Left cardiac atrium (tissue), 4 donors: ENCODE data around the gene KPTN. TPM values are rescaled to one million over a fixed set of nuclear protein-coding genes. Genes with fewer than 3 reads are reported as not detected.

Experiments
- ATAC-seq, 2 donors: fragments of 200-7000 bp; cut with Tn5 transposase; one replicate each; pipeline ENCODE4 v1.9.1; 2020; ENCODE audit warnings: mild to moderate bottlenecking in 2 of 2, moderate library complexity in 2 of 2
- DNase-seq: peaks from one replicate; pipeline ENCODE4 v3.0.0-alpha.2; 2020
- intact Hi-C, 2 donors: fragments of 100-400 bp; cut with DNase I; formaldehyde crosslinking; loops; one replicate each; pipeline versions ENCODE4 v1.14.1 to v1.15.1; 2022 to 2023
- long read RNA-seq: library from polyadenylated mRNA; unstranded; transcript quantifications from one replicate; pipeline ENCODE4 v2.0.0, GENCODE V29; 2021
- total RNA-seq, 2 donors: library from RNA; stranded (reverse); fragmentation: NEBNext Ultra II Directional; extraction: Animal tissue kit (Norgen Biotek cat#: 25700); gene quantifications; one replicate each; pipeline ENCODE4 v1.2.1, GENCODE V29; 2021
- donor health status: DM: no; HTN: yes; CAD: no.
- donor health status: DM: no; HTN: yes; CAD: no; lungs with severe emphysema.
- donor health status: DM: yes; HTN: yes; CAD: no.
- donor health status: Dilated cardiomyopathy.

The KPTN gene
- 10 to 100 TPM in 1 of 2 donors, 1 to 10 TPM in 1; 6.9 to 10.5 TPM for total RNA-seq
- long read RNA-seq, transcript KPTN-201 (12 exons, 1,691 nt) = major isoform, 5 of 6 reads
- long read RNA-seq, partial matches to known transcripts = 1 of 6 reads
- long read RNA-seq, other reads (novel, unspliced or antisense) = 0 of 6 reads

- peak; percentile 89 to 92 for ATAC-seq
- peak; percentile 92 for DNase-seq
- intact Hi-C loops = no loop called here
Observed at GRCh38 chr19:47483800-47484690, at the start of gene KPTN. KPTN (minus strand) TSS chr19:47484219; CDS start chr19:47484160, 59 bp downstream.

GRCh38 chr19:47531640-47532387 lies 47.8 kb upstream of the KPTN start:
- intact Hi-C loops = loop anchor here in 1 of 2 donors (10.0 kb wide), 1 partner anchor 53 kb away; no protein-coding TSS in a partner anchor
- DNase-seq (no peak), ATAC-seq (no peak)

- ATAC-seq (no peak), DNase-seq (no peak)
- intact Hi-C loops = no loop called here
Observed at GRCh38 chr19:47529018-47529742, 45.2 kb upstream of the KPTN start.

- ATAC-seq (no peak), DNase-seq (no peak)
- intact Hi-C loops = no loop called here
Observed at GRCh38 chr19:47526798-47527197, 42.8 kb upstream of the KPTN start.

- intact Hi-C loops = loop anchor here in 1 of 2 donors (5.0 kb wide), 1 partner anchor 174 kb away; no protein-coding TSS in a partner anchor
- ATAC-seq = no peak
- DNase-seq = no peak
Observed at GRCh38 chr19:47523473-47523872, 39.5 kb upstream of the KPTN start.

- intact Hi-C loops = loop anchor here in 1 of 2 donors (5.0 kb wide), 1 partner anchor 176 kb away; no protein-coding TSS in a partner anchor
- ATAC-seq = peak; percentile 12 to 25
- no peak for DNase-seq
Observed at GRCh38 chr19:47521473-47522180, 37.6 kb upstream of the KPTN start.

- ATAC-seq (no peak), DNase-seq (no peak)
- intact Hi-C loops = loop anchor here in 1 of 2 donors (5.0 kb wide), 1 partner anchor 176 kb away; no protein-coding TSS in a partner anchor
Observed at GRCh38 chr19:47520839-47521238, 36.8 kb upstream of the KPTN start.

- intact Hi-C loops = loop anchor here in 1 of 2 donors (5.0 kb wide), 1 partner anchor 177 kb away; no protein-coding TSS in a partner anchor
- ATAC-seq = no peak
- no peak for DNase-seq
Observed at GRCh38 chr19:47520343-47520806, 36.4 kb upstream of the KPTN start.

- intact Hi-C loops = loop anchor here in 1 of 2 donors (5.0 kb wide), 1 partner anchor 82 kb away; no protein-coding TSS in a partner anchor
- ATAC-seq (no peak), DNase-seq (no peak)
Observed at GRCh38 chr19:47518854-47519253, 34.8 kb upstream of the KPTN start.

GRCh38 chr19:47518139-47518538 lies 34.1 kb upstream of the KPTN start:
- ATAC-seq (no peak), DNase-seq (no peak)
- intact Hi-C loops = loop anchor here in 1 of 2 donors (5.0 kb wide), 1 partner anchor 81 kb away; no protein-coding TSS in a partner anchor

- intact Hi-C loops = loop anchor here (1.0 to 5.0 kb wide), 4 partner anchors 78 to 94 kb away; partner anchors contain the start of gene BICRA (in 1 of the 2)
- ATAC-seq (peak; percentile 97 to 98), DNase-seq (peak; percentile 100)
Observed at GRCh38 chr19:47514869-47515588, 31.0 kb upstream of the KPTN start, which contains the start of gene NAPA. NAPA (minus strand) TSS chr19:47515063; CDS start chr19:47514940, 123 bp downstream.

- DNase-seq = no peak
- ATAC-seq = peak in 1 of 2 donors; percentile 0
- intact Hi-C loops = loop anchor here in 1 of 2 donors (2.0 kb wide), 2 partner anchors 78 to 94 kb away; partner anchors contain the start of gene BICRA
Observed at GRCh38 chr19:47514151-47514868, 30.3 kb upstream of the KPTN start.

GRCh38 chr19:47512948-47513319 lies 28.9 kb upstream of the KPTN start:
- ATAC-seq = no peak
- intact Hi-C loops = no loop called here
- DNase-seq = no peak

- no peak for DNase-seq
- intact Hi-C loops = no loop called here
- no peak for ATAC-seq
Observed at GRCh38 chr19:47512183-47512947, 28.3 kb upstream of the KPTN start.

- ATAC-seq = no peak
- DNase-seq = no peak
- intact Hi-C loops = no loop called here
Observed at GRCh38 chr19:47511681-47512080, 27.7 kb upstream of the KPTN start.

GRCh38 chr19:47511128-47511517 lies 27.1 kb upstream of the KPTN start:
- intact Hi-C loops = no loop called here

More at GRCh38 chr19:47511128-47511517, 27.1 kb upstream of the KPTN start:
- ATAC-seq (peak in 1 of 2 donors; percentile 14), DNase-seq (peak; percentile 55)
